ENCODE results near the gene PPM1A. TPM values are rescaled to one million over a fixed set of nuclear protein-coding genes. Genes with fewer than 3 reads are reported as not detected.

PPM1A gene
- total RNA-seq, 1 experiment from 2014 or later, result 28.1 TPM

DNA sequence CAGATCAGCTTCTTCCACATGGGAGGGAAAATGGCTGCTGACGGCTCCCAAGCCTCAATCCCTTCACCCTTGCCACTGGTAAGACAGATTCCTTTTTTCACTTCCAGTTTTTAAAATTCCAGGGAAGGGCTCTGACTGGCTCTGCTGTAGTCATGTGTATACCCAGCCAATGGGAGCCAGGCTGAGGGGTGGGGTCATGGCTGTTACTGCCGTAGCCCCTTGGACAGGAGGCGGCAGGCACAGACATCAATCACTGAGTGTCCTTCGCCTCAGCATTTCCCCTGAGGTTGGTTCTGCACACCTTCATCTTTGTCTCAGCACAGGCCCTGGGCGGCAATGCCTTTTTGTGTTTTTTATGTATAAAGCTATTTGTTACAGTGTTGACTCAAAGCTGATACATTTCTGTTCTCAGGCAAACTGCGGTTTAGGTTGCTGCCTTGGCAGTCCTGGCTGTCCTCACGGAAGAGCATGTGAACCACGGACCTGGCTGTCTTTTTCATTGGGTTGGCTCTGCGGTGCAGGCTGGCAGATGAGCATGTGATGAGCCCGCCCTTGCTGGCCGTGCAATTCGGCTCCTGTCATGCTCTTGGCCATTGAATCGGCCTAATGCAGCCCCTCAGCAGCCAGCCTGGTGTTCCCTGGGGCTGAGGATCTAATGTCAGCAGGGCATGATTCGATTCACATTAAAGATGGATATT, 74.3 kb downstream of the PPM1A start:
- intact Hi-C loops (cut with micrococcal nuclease; ENCODE audit: unreplicated experiment) (no loop called here), in situ Hi-C loops (cut with HindIII; ENCODE audit: low pct_unique_long_range_greater_than_20kb, low sequenced_read_pairs) (no loop called here)
- no peaks in the 10 kb centered on the region for H3K9me3 ChIP-seq (ENCODE audit: control insufficient read depth, insufficient read depth, low read depth, low read length)
- BruUV-seq (replicated peaks), result no TSS peak
- no peak overlapping the region for H3K4me3 ChIP-seq (ENCODE audit: low read depth in 2 of 2, low read length in 2 of 2)
- POLR2A ChIA-PET, result no interaction called here
- CTCF ChIA-PET, result no interaction called here
- H3K27ac ChIP-seq (ENCODE audit: low read length), result no peak overlapping the region
- ATAC-seq (no peak), DNase-seq (ENCODE audit: low read depth, low spot score) (no peak)
- peaks cover 11% of the 10 kb centered on the region for H3K27me3 ChIP-seq (ENCODE audit: control insufficient read depth, insufficient read depth, low read length)
- no peak for TF ChIP-seq SIN3A (IDR thresholded peaks at IDR 0.05; ENCODE audit: borderline replicate concordance, insufficient read depth, low read depth, low read length)
- TF ChIP-seq, protein P1, sequence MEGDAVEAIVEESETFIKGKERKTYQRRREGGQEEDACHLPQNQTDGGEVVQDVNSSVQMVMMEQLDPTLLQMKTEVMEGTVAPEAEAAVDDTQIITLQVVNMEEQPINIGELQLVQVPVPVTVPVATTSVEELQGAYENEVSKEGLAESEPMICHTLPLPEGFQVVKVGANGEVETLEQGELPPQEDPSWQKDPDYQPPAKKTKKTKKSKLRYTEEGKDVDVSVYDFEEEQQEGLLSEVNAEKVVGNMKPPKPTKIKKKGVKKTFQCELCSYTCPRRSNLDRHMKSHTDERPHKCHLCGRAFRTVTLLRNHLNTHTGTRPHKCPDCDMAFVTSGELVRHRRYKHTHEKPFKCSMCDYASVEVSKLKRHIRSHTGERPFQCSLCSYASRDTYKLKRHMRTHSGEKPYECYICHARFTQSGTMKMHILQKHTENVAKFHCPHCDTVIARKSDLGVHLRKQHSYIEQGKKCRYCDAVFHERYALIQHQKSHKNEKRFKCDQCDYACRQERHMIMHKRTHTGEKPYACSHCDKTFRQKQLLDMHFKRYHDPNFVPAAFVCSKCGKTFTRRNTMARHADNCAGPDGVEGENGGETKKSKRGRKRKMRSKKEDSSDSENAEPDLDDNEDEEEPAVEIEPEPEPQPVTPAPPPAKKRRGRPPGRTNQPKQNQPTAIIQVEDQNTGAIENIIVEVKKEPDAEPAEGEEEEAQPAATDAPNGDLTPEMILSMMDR (IDR thresholded peaks at IDR 0.05), result no peak
- no peak for TF ChIP-seq POLR2AphosphoS5 (IDR thresholded peaks at IDR 0.05; ENCODE audit: low read depth, low read length)
- TF ChIP-seq REST (IDR thresholded peaks at IDR 0.05; ENCODE audit: insufficient read depth in 1 of 2, low read depth in 2 of 2, low read length in 1 of 2), result no peak
- TF ChIP-seq TCF7L2 (IDR thresholded peaks at IDR 0.05; ENCODE audit: low read depth, low read length), result no peak
- no peaks in the 10 kb centered on the region for H3K4me1 ChIP-seq (ENCODE audit: control insufficient read depth, insufficient read depth, low read length)
- H3K36me3 ChIP-seq (ENCODE audit: control insufficient read depth, insufficient read depth, low read length), result no peaks in the 10 kb centered on the region

DNA sequence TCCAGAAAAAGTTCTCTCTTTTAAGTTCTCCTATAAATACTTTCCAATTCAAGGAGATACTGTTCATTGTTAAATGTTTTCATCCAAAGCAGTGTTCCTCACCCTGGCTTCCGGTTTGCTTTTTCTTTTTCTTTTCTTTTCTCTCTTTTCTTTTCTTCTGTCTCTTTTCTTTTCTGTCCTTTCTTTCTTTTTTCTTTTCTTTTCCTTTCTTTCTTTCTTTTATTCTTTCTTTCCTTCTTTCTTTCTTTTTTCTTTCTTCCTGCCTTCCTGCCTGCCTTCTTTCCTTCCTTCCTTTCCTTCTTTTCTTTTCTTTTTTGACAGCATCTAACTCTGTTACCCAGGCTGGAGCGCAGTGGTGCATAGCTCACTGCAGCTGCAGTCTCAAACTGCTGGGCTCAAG, 75.8 kb downstream of the PPM1A start:
- ATAC-seq (no peak), DNase-seq (ENCODE audit: low read depth, low spot score) (no peak)
- BruUV-seq (replicated peaks), result no TSS peak
- POLR2A ChIA-PET, result no interaction called here
- in situ Hi-C loops (cut with HindIII; ENCODE audit: low pct_unique_long_range_greater_than_20kb, low sequenced_read_pairs), result no loop called here
- Histone ChIP-seq H3K36me3 (ENCODE audit: control insufficient read depth, insufficient read depth, low read length) (no peaks in the 10 kb centered on the region), H3K27me3 (ENCODE audit: control insufficient read depth, insufficient read depth, low read length) (peaks cover 11% of the 10 kb centered on the region), H3K27ac (ENCODE audit: low read length) (no peak overlapping the region), H3K4me3 (ENCODE audit: low read depth in 2 of 2, low read length in 2 of 2) (no peak overlapping the region), H3K4me1 (ENCODE audit: control insufficient read depth, insufficient read depth, low read length) (no peaks in the 10 kb centered on the region), H3K9me3 (ENCODE audit: control insufficient read depth, insufficient read depth, low read depth, low read length) (no peaks in the 10 kb centered on the region)
- CTCF ChIA-PET, result no interaction called here
- intact Hi-C loops (cut with micrococcal nuclease; ENCODE audit: unreplicated experiment), result no loop called here
- TF ChIP-seq POLR2AphosphoS5 (IDR thresholded peaks at IDR 0.05; ENCODE audit: low read depth, low read length) (no peak), SIN3A (IDR thresholded peaks at IDR 0.05; ENCODE audit: borderline replicate concordance, insufficient read depth, low read depth, low read length) (no peak), TCF7L2 (IDR thresholded peaks at IDR 0.05; ENCODE audit: low read depth, low read length) (no peak), REST (IDR thresholded peaks at IDR 0.05; ENCODE audit: insufficient read depth in 1 of 2, low read depth in 2 of 2, low read length in 1 of 2) (no peak)
- TF ChIP-seq, protein P1 (IDR thresholded peaks at IDR 0.05), result no peak

Data from Panc1 (cell line).